Measurements from ENCODE around the gene GRK6.

Gene GRK6

GRCh38 chr5:177440990-177441780 lies 14.7 kb downstream of the GRK6 start:
- no peak for DNase-seq

DNA sequence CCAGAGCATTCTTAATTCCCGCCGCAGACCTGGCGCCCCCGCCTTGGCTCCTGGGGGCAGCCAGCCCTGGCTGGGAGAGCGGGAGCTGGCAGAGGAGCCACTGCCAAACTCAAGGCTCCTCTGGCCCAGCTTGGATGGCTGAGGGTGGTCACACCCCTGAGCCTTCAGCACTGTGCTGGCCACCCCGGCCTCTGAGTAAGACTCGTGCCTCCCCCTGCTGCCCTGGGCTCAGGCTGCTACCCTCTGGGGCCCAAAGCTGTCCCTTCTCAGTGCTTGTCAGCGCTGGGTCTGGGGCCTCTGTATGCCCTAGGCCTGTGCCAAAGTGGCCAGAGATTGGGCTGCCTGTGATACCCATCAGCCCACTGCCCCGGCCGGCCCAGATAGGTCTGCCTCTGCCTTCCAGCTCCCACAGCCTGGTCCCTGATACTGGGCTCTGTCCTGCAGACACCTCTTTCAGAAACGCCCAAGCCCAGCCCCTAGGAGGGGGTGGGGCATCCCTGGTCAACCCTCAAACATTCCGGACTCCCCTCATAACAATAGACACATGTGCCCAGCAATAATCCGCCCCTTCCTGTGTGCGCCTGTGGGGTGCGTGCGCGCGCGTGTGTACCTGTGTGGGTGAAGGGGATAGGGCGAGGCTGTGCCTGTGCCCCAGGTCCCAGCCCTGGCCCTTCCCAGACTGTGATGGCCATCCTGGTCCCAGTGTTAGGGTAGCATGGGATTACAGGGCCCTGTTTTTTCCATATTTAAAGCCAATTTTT lies 15.8 kb downstream of the GRK6 start:
- no peak for DNase-seq

- DNase-seq = no peak
Observed at GRCh38 chr5:177443144-177443983, 16.9 kb downstream of the GRK6 start.

DNA sequence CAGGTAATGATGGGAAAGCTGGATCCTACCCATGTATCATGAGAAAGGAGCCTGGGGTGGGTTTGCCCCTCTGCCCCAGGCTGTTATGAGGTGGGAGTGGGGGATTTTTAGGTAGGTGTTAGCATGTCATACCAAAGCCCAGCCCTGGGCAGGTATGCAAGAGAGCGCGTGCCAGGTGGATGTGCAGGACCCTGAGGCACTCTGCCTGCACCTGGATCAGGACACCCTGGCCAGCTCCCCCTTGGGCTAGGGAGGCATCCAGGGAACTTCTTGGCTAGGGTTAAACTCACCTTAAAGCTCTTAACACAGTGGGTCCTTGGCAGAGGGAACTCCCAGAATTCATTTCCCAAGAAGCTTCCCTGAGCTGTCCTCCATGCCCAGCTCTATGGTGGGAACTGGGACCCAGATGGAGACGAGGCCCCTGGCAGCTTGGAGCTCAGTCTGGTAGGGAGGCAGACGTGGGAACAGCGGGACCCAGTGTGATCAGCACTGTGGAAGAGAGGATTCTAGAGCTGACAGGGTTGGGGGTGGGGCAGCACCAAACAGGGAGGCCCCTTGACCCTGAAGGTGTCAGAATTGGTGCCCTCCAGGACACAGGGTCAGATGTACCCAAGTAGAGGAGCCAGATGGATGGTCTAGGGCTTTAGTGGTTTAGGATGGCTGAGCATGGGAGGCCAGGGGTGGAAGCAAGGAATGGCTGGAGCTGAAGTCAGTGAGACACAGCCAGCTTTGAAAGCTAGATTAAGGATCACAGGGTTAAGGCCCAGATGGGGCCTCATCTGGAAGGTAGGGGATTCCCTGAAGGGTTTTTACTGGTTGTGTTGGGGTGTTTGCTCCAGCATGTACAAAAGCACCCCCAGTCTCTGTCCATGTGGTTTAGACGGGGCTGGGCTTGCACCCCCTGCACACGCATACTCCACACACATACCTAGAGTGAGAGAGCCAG lies 17.9 kb downstream of the GRK6 start:
- no peak for DNase-seq

GRCh38 chr5:177445052-177445916 lies 18.8 kb downstream of the GRK6 start:
- DNase-seq = peak; percentile 25

- DNase-seq = no peak
Observed at GRCh38 chr5:177445917-177446199, 19.4 kb downstream of the GRK6 start.

DNA sequence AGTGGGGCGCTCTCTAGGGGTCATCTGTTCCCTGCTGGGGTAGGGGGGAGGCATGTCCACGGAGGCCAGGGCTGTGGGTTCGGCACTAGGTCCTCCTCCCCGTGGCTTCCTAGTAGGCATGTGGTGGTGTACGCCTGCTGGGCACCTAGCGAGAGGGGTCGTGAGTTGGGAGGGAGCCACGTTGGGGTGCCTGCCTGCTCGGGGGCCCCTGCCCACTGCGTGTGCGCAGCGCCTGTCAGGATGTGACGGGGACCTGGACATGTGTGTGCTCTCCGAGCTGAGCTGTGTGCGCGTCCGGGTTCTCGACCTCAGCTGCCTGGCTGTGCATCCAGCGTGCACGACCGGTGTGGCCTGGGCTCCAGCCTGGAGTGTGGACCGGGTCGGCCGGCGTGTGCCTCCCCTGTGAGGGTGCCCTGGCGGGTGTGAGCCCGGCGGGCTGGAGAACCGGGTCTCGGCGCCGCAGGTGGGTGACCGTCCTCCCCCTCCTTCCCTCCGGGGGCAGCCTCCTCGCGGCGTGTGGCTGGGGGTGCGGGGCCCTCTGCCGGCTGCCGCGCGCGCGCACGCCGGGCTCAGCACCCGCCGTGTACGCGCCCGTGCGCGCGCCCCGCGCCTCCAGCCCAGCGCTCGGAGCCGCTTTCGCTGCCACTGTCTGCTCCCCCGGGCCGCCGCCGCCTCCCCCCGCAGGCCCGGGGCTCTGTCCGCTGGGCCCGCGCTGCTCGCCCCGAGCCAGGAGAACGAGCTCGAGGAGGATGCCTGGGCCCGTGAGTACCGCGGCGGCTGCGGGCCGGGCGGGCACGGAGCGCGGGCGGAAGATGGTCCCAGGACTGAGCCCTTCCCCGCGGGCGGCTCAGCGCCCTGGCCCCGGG lies 20.0 kb downstream of the GRK6 start, which contains the start of gene PRR7:
Gene PRR7, plus strand, starts transcription at position 615 of the 866 bp plus-strand sequence. CDS start 8,254 bp downstream, outside the sequence.
- peak; percentile 87 for DNase-seq

GRCh38 chr5:177447066-177447610 lies 20.7 kb downstream of the GRK6 start:
- peak; percentile 89 for DNase-seq

- peak; percentile 76 for DNase-seq
Observed at GRCh38 chr5:177447611-177448243, 21.3 kb downstream of the GRK6 start.

- peak; percentile 42 for DNase-seq
Observed at GRCh38 chr5:177448244-177448950, 21.9 kb downstream of the GRK6 start.

GRCh38 chr5:177449140-177450061 lies 22.9 kb downstream of the GRK6 start:
- no peak for DNase-seq

DNA sequence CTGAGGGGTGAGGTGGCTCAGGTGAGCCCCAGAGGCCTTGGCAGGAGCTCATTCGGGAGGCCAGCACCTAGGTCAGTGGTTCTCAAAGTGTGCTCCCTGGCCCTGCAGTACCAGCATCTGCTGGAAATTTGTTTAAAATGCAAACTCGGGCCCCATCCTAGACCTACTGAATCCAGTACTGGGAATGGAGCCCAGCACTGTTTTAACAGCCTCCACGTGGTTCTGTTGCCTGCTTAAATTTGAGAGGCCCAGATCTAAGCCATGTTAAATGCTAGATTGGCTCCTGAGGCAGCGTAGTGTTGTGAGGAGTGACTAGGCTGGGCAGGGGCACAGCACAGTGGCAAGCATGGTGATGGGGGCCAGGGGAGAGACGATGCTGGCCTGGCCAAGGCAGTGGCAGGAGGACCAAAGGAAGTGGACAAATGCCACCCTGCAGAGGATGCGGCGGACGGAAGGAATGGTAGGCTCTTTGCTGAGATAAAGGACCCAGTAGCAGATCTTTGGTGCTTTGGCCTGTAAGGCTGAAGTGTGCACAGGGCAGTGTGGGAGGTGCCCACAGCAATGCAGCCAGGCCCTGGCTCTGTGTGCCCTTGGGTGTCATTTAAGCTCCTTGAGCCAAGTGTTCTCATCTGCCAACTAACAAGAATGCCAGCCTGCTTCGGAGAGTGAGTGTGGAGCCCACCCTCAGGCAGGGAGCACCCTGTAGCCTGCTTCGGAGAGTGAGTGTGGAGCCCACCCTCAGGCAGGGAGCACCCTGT lies 24.4 kb downstream of the GRK6 start:
- no peak for DNase-seq

GRCh38 chr5:177452688-177453638 lies 26.5 kb downstream of the GRK6 start:
- no peak for DNase-seq

DNA sequence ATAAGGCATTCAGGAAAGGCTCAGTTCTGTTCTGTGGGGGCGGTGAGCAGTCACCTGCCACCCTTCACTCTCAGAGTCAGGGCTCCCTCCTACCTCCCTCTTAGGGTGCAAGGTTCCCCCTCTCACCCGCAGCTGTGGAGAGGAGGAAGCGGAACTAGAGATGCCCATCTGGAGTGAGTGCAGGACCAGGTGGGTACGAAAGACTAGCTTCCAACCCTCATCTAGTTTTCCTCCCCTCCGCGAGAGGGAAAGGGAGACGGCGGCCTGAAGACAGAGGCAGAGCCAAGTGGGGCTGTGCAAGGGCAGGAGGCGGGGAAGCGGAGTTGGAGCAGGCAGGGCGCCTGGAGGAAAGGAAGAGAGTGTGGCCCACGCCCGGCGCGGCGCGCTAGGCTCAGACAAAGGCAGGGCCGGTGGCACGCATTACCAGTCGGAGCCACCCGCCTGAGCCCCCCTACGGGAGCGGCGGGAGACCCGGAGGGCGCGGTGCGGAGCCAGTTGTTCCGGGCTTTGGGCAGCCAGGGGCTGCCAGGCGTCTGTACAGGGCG lies 27.4 kb downstream of the GRK6 start:
- peak; percentile 69 for DNase-seq

DNA sequence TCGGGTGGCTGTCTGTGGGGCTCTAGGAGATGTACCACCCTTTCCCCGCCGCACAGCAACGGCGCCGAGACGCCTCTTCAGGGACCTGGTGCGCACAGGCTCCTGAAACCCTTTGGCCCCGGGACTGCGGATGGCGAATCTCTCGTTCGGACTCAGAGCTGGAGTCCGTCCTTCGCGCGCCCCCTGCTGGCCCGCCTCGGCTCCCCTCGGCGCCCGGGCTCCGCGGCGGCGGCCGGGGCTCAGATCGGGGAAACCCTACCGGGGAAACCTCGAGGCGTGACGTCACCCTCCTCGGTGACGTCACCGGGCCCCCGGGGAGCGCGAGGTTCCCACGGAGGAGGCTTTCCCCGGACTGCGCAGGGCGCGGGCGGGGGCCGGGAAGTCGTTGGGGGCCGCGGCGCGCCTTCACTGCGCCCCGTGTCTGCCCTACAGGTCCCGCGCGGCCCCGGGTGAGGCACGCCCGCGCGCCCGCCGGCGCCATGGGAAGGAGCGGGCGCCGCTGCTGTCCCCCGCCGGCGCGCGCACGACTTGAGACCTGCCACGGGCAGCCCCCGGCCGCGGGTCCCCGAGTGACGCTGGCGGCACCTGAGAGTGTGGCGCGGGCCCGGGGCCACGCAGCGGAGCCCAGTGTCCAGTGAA lies 28.0 kb downstream of the GRK6 start:
- peak; percentile 94 for DNase-seq

All from RPMI8226 (cell line).